ENCODE data around the gene PACRG. TPM values are rescaled to one million over a fixed set of nuclear protein-coding genes. Genes with fewer than 3 reads are reported as not detected.
A peak's percentile ranks its signal among the peaks of the same experiment; 100 is the strongest.

PACRG gene
- total RNA-seq, 4 donors from 2014 or later: 0.29 to 1.6 (median 0.61) TPM

GRCh38 chr6:162700966-162701365 lies 26.8 kb upstream of the PACRG start:
- H3K4me1 ChIP-seq: peaks cover 7 to 8% of the 10 kb centered on the region in 2 donors
- DNase-seq (no peak), ATAC-seq (no peak)
- no peaks in the 10 kb centered on the region for H3K36me3 ChIP-seq
- in situ Hi-C loops (cut with MboI; ENCODE audit: low sequenced_read_pairs in 4 of 4): no loop called here
- no peak overlapping the region for H3K27ac ChIP-seq
- TF ChIP-seq CTCF (IDR thresholded peaks at IDR 0.05 in 4 of 5, conservative IDR thresholded peaks at IDR 0.05 in 1 of 5) (no peak), POLR2A (IDR thresholded peaks at IDR 0.05) (no peak)
- no peaks in the 10 kb centered on the region for H3K27me3 ChIP-seq
- no peak overlapping the region for H3K4me3 ChIP-seq
- intact Hi-C loops (cut with DNase I; ENCODE audit: low total_unique reads): no loop called here
- H3K9me3 ChIP-seq: no peaks in the 10 kb centered on the region

- H3K9me3 ChIP-seq: no peaks in the 10 kb centered on the region
- DNase-seq (no peak), ATAC-seq (no peak)
- no peak overlapping the region for H3K4me3 ChIP-seq
- H3K27me3 ChIP-seq: no peaks in the 10 kb centered on the region
- H3K27ac ChIP-seq: no peak overlapping the region
- no peaks in the 10 kb centered on the region for H3K36me3 ChIP-seq
- no peak for TF ChIP-seq POLR2A (IDR thresholded peaks at IDR 0.05)
- no peak for TF ChIP-seq CTCF (IDR thresholded peaks at IDR 0.05 in 4 of 5, conservative IDR thresholded peaks at IDR 0.05 in 1 of 5)
- peaks cover 12 to 14% of the 10 kb centered on the region in 2 donors for H3K4me1 ChIP-seq
- intact Hi-C loops (cut with DNase I; ENCODE audit: low total_unique reads) (no loop called here), in situ Hi-C loops (cut with MboI; ENCODE audit: low sequenced_read_pairs in 4 of 4) (no loop called here)
Measured at GRCh38 chr6:162701551-162701950, 26.2 kb upstream of the PACRG start.

- Histone ChIP-seq H3K4me3 (no peak overlapping the region), H3K9me3 (no peaks in the 10 kb centered on the region), H3K27ac (no peak overlapping the region), H3K4me1 (peaks cover 17 to 20% of the 10 kb centered on the region in 2 donors), H3K36me3 (no peaks in the 10 kb centered on the region), H3K27me3 (no peaks in the 10 kb centered on the region)
- in situ Hi-C loops (cut with MboI; ENCODE audit: low sequenced_read_pairs in 4 of 4): no loop called here
- intact Hi-C loops (cut with DNase I; ENCODE audit: low total_unique reads): no loop called here
- no peak for TF ChIP-seq POLR2A (IDR thresholded peaks at IDR 0.05)
- TF ChIP-seq CTCF (IDR thresholded peaks at IDR 0.05 in 4 of 5, conservative IDR thresholded peaks at IDR 0.05 in 1 of 5): no peak
- DNase-seq: no peak
- ATAC-seq: no peak
Measured at GRCh38 chr6:162702446-162702845, 25.3 kb upstream of the PACRG start.

GRCh38 chr6:162704001-162704400 lies 23.8 kb upstream of the PACRG start:
- Histone ChIP-seq H3K27ac (no peak overlapping the region), H3K27me3 (no peaks in the 10 kb centered on the region), H3K36me3 (no peaks in the 10 kb centered on the region), H3K4me1 (peaks cover 17 to 22% of the 10 kb centered on the region in 2 donors), H3K4me3 (no peak overlapping the region), H3K9me3 (no peaks in the 10 kb centered on the region)
- TF ChIP-seq CTCF (IDR thresholded peaks at IDR 0.05 in 4 of 5, conservative IDR thresholded peaks at IDR 0.05 in 1 of 5) (no peak), POLR2A (IDR thresholded peaks at IDR 0.05) (no peak)
- no peak for ATAC-seq
- intact Hi-C loops (cut with DNase I; ENCODE audit: low total_unique reads): no loop called here
- DNase-seq: no peak
- in situ Hi-C loops (cut with MboI; ENCODE audit: low sequenced_read_pairs in 4 of 4): no loop called here

- H3K27me3 ChIP-seq: no peaks in the 10 kb centered on the region
- no peaks in the 10 kb centered on the region for H3K9me3 ChIP-seq
- DNase-seq (no peak), ATAC-seq (peak; percentile 20 to 37)
- H3K27ac ChIP-seq: peak overlapping the region; percentile 59 to 66 (median 66)
- intact Hi-C loops (cut with DNase I; ENCODE audit: low total_unique reads): no loop called here
- peaks cover 23 to 27% of the 10 kb centered on the region in 2 donors for H3K4me1 ChIP-seq
- in situ Hi-C loops (cut with MboI; ENCODE audit: low sequenced_read_pairs in 4 of 4): no loop called here
- H3K4me3 ChIP-seq: peak overlapping the region; percentile 12 to 28 (median 27)
- no peaks in the 10 kb centered on the region for H3K36me3 ChIP-seq
- no peak for TF ChIP-seq CTCF (IDR thresholded peaks at IDR 0.05 in 4 of 5, conservative IDR thresholded peaks at IDR 0.05 in 1 of 5)
- no peak for TF ChIP-seq POLR2A (IDR thresholded peaks at IDR 0.05)
Measured at GRCh38 chr6:162705736-162706135, 22.0 kb upstream of the PACRG start.

Measured in gastrocnemius medialis (tissue), 4 donors.